ENCODE measurements around the gene GLTP. TPM values are rescaled to one million over a fixed set of nuclear protein-coding genes. Genes with fewer than 3 reads are reported as not detected.
"Not testable (repeated sequence)": the region's sequence is repeated elsewhere in the genome, so short reads cannot be mapped to it uniquely, and the experiment has no call there.

The GLTP gene
- 27.7 and 29.1 TPM in 2 replicates for total RNA-seq

- DNase-seq (ENCODE audit: low spot score) = peak; percentile 91
- no peaks in the 10 kb centered on the region for H3K9me3 Mint-ChIP-seq
- intact Hi-C loops (cut with micrococcal nuclease) = loop anchor here (1.0 to 5.0 kb wide), 9 partner anchors 8 to 403 kb away; partner anchors contain the start of genes ATP2A2, GIT2, KCTD10 and MMAB
- peak within 1 kb of the TSS; percentile 87 for H3K27ac Mint-ChIP-seq
- peak within 1 kb of the TSS; percentile 95 for H3K4me3 Mint-ChIP-seq
- H3K27me3 Mint-ChIP-seq (ENCODE audit: insufficient read depth) = peaks cover 10% of the 10 kb centered on the region
- peaks cover 28% of the 10 kb centered on the region for H3K4me1 Mint-ChIP-seq (ENCODE audit: low read depth)
- H3K36me3 Mint-ChIP-seq (ENCODE audit: low read depth) = no peaks in the 10 kb centered on the region
Observed at GRCh38 chr12:109880043-109880931, at the start of gene GLTP. TSS of gene GLTP (minus strand) at chr12:109880541. CDS start at chr12:109880374, 167 bp downstream.

GRCh38 chr12:109929326-109929725, 49.0 kb upstream of the GLTP start:
- intact Hi-C loops (cut with micrococcal nuclease); H3K4me1 Mint-ChIP-seq (ENCODE audit: low read depth); H3K27me3 Mint-ChIP-seq (ENCODE audit: insufficient read depth); DNase-seq (ENCODE audit: low spot score); H3K9me3 Mint-ChIP-seq; H3K4me3 Mint-ChIP-seq; H3K27ac Mint-ChIP-seq: not testable (repeated sequence)
- peaks cover 37% of the 10 kb centered on the region for H3K36me3 Mint-ChIP-seq (ENCODE audit: low read depth)

GRCh38 chr12:109928058-109928656, 47.8 kb upstream of the GLTP start:
- H3K27me3 Mint-ChIP-seq (ENCODE audit: insufficient read depth) = no peaks in the 10 kb centered on the region
- H3K27ac Mint-ChIP-seq = no peak overlapping the region
- no peaks in the 10 kb centered on the region for H3K4me1 Mint-ChIP-seq (ENCODE audit: low read depth)
- no peaks in the 10 kb centered on the region for H3K9me3 Mint-ChIP-seq
- H3K4me3 Mint-ChIP-seq = no peak overlapping the region
- no peak for DNase-seq (ENCODE audit: low spot score)
- intact Hi-C loops (cut with micrococcal nuclease) = no loop called here
- H3K36me3 Mint-ChIP-seq (ENCODE audit: low read depth) = peaks cover 32% of the 10 kb centered on the region

- DNase-seq (ENCODE audit: low spot score) = peak; percentile 10
- no peaks in the 10 kb centered on the region for H3K27me3 Mint-ChIP-seq (ENCODE audit: insufficient read depth)
- peak overlapping the region; percentile 42 for H3K27ac Mint-ChIP-seq
- no peak overlapping the region for H3K4me3 Mint-ChIP-seq
- H3K36me3 Mint-ChIP-seq (ENCODE audit: low read depth) = peaks cover 28% of the 10 kb centered on the region
- intact Hi-C loops (cut with micrococcal nuclease) = loop anchor here (1.0 kb wide), 2 partner anchors 74 to 122 kb away; no protein-coding TSS in a partner anchor
- no peaks in the 10 kb centered on the region for H3K4me1 Mint-ChIP-seq (ENCODE audit: low read depth)
- no peaks in the 10 kb centered on the region for H3K9me3 Mint-ChIP-seq
Observed at GRCh38 chr12:109927622-109928021, 47.3 kb upstream of the GLTP start.

- H3K4me3 Mint-ChIP-seq = no peak overlapping the region
- H3K9me3 Mint-ChIP-seq = no peaks in the 10 kb centered on the region
- no peak for DNase-seq (ENCODE audit: low spot score)
- no peaks in the 10 kb centered on the region for H3K4me1 Mint-ChIP-seq (ENCODE audit: low read depth)
- no peaks in the 10 kb centered on the region for H3K27me3 Mint-ChIP-seq (ENCODE audit: insufficient read depth)
- intact Hi-C loops (cut with micrococcal nuclease) = loop anchor here (1.0 kb wide), 2 partner anchors 73 to 121 kb away; no protein-coding TSS in a partner anchor
- no peak overlapping the region for H3K27ac Mint-ChIP-seq
- H3K36me3 Mint-ChIP-seq (ENCODE audit: low read depth) = peaks cover 21% of the 10 kb centered on the region
Observed at GRCh38 chr12:109926488-109927210, 46.3 kb upstream of the GLTP start.

- H3K27ac Mint-ChIP-seq = no peak overlapping the region
- no peaks in the 10 kb centered on the region for H3K27me3 Mint-ChIP-seq (ENCODE audit: insufficient read depth)
- no peak overlapping the region for H3K4me3 Mint-ChIP-seq
- DNase-seq (ENCODE audit: low spot score) = no peak
- H3K9me3 Mint-ChIP-seq = no peaks in the 10 kb centered on the region
- H3K4me1 Mint-ChIP-seq (ENCODE audit: low read depth) = no peaks in the 10 kb centered on the region
- intact Hi-C loops (cut with micrococcal nuclease) = no loop called here
- H3K36me3 Mint-ChIP-seq (ENCODE audit: low read depth) = peaks cover 19% of the 10 kb centered on the region
Observed at GRCh38 chr12:109926016-109926415, 45.7 kb upstream of the GLTP start.

- DNase-seq (ENCODE audit: low spot score) = no peak
- Mint-ChIP-seq H3K27ac (peak overlapping the region; percentile 67), H3K4me3 (no peak overlapping the region), H3K27me3 (ENCODE audit: insufficient read depth) (no peaks in the 10 kb centered on the region), H3K4me1 (ENCODE audit: low read depth) (no peaks in the 10 kb centered on the region), H3K9me3 (no peaks in the 10 kb centered on the region), H3K36me3 (ENCODE audit: low read depth) (peaks cover 24% of the 10 kb centered on the region)
- intact Hi-C loops (cut with micrococcal nuclease) = no loop called here
Observed at GRCh38 chr12:109925185-109925840, 45.0 kb upstream of the GLTP start.

GRCh38 chr12:109923481-109924245, 43.3 kb upstream of the GLTP start:
- H3K27me3 Mint-ChIP-seq (ENCODE audit: insufficient read depth) = no peaks in the 10 kb centered on the region
- H3K36me3 Mint-ChIP-seq (ENCODE audit: low read depth) = peaks cover 25% of the 10 kb centered on the region
- no peak for DNase-seq (ENCODE audit: low spot score)
- intact Hi-C loops (cut with micrococcal nuclease) = no loop called here
- no peaks in the 10 kb centered on the region for H3K9me3 Mint-ChIP-seq
- no peak overlapping the region for H3K4me3 Mint-ChIP-seq
- no peaks in the 10 kb centered on the region for H3K4me1 Mint-ChIP-seq (ENCODE audit: low read depth)
- H3K27ac Mint-ChIP-seq = no peak overlapping the region

- Mint-ChIP-seq H3K4me3 (no peak overlapping the region), H3K9me3 (no peaks in the 10 kb centered on the region), H3K27me3 (ENCODE audit: insufficient read depth) (no peaks in the 10 kb centered on the region), H3K27ac (no peak overlapping the region), H3K36me3 (ENCODE audit: low read depth) (peaks cover 25% of the 10 kb centered on the region), H3K4me1 (ENCODE audit: low read depth) (no peaks in the 10 kb centered on the region)
- intact Hi-C loops (cut with micrococcal nuclease) = no loop called here
- DNase-seq (ENCODE audit: low spot score) = no peak
Observed at GRCh38 chr12:109923038-109923437, 42.7 kb upstream of the GLTP start.

- no peak for DNase-seq (ENCODE audit: low spot score)
- Mint-ChIP-seq H3K27ac (no peak overlapping the region), H3K9me3 (no peaks in the 10 kb centered on the region), H3K4me1 (ENCODE audit: low read depth) (no peaks in the 10 kb centered on the region), H3K36me3 (ENCODE audit: low read depth) (peaks cover 29% of the 10 kb centered on the region), H3K4me3 (no peak overlapping the region), H3K27me3 (ENCODE audit: insufficient read depth) (no peaks in the 10 kb centered on the region)
- intact Hi-C loops (cut with micrococcal nuclease) = no loop called here
Observed at GRCh38 chr12:109921982-109922381, 41.6 kb upstream of the GLTP start.

- DNase-seq (ENCODE audit: low spot score) = no peak
- intact Hi-C loops (cut with micrococcal nuclease) = no loop called here
- H3K4me3 Mint-ChIP-seq = no peak overlapping the region
- H3K27ac Mint-ChIP-seq = no peak overlapping the region
- H3K4me1 Mint-ChIP-seq (ENCODE audit: low read depth) = no peaks in the 10 kb centered on the region
- H3K36me3 Mint-ChIP-seq (ENCODE audit: low read depth) = peaks cover 41% of the 10 kb centered on the region
- H3K27me3 Mint-ChIP-seq (ENCODE audit: insufficient read depth) = no peaks in the 10 kb centered on the region
- no peaks in the 10 kb centered on the region for H3K9me3 Mint-ChIP-seq
Observed at GRCh38 chr12:109920261-109920780, 40.0 kb upstream of the GLTP start.

GRCh38 chr12:109919456-109919855, 39.1 kb upstream of the GLTP start:
- Mint-ChIP-seq H3K36me3 (ENCODE audit: low read depth) (peaks cover 40% of the 10 kb centered on the region), H3K9me3 (no peaks in the 10 kb centered on the region), H3K4me1 (ENCODE audit: low read depth) (no peaks in the 10 kb centered on the region), H3K27me3 (ENCODE audit: insufficient read depth) (no peaks in the 10 kb centered on the region), H3K27ac (no peak overlapping the region), H3K4me3 (no peak overlapping the region)
- intact Hi-C loops (cut with micrococcal nuclease) = no loop called here
- DNase-seq (ENCODE audit: low spot score) = no peak

Data from activated T-helper 1 cell treated with anti-CD3 and anti-CD28 coated beads, Interleukin-12 subunit alpha, Interleukin-12 subunit beta, Interleukin-2, Interleukin-4 antibody, amounts not matched to agents 30 ng/mL and 10 ng/mL and 1 ng/mL, durations not matched to agents 14 hours and 24 hours and 36 hours (primary cell).